Panc1 (cell line): ENCODE data around the gene GRHL1. TPM values are rescaled to one million over a fixed set of nuclear protein-coding genes. Genes with fewer than 3 reads are reported as not detected.

Experiments used
- ATAC-seq: fragments of 200-7000 bp; cut with Tn5 transposase; 2 replicates; pipeline ENCODE4 v1.9.1; 2020; ENCODE audit warnings: mild to moderate bottlenecking, moderate library complexity
- Bru-seq: library from RNA; stranded (reverse); fragments of 400-500 nt; gene quantifications from one replicate; lab custom pipeline; 2021; lab: Mats Ljungman, UMichigan
- BruChase-seq, 2 experiments: library from RNA; stranded (reverse); fragments of 400-500 nt; gene quantifications; one replicate each; lab custom pipeline; 2021; lab: Mats Ljungman, UMichigan
- BruUV-seq: library from RNA; stranded (reverse); fragments of 400-500 nt; replicated peaks from 2 replicates; lab custom pipeline; 2021; lab: Mats Ljungman, UMichigan
- CTCF ChIA-PET: fragments of 300-600 bp; sonication (Branson Sonifier 250); formaldehyde crosslinking; loops from one replicate; lab custom pipeline; 2022; ENCODE audit warnings: antibody characterized with exemption; lab: Charles Lee
- POLR2A ChIA-PET: fragments of 300-600 bp; sonication (Branson Sonifier 250); formaldehyde crosslinking; loops from one replicate; lab custom pipeline; 2022; ENCODE audit warnings: antibody characterized with exemption; lab: Charles Lee
- DNase-seq: peaks from one replicate; pipeline ENCODE4 v3.0.0-alpha.2; 2010; ENCODE audit warnings: low read depth, low spot score
- H3K27ac ChIP-seq: 2 replicates; pipeline ENCODE4 v1.5.1; 2011; ENCODE audit warnings: mild to moderate bottlenecking, low read length, inconsistent platforms
- H3K27me3 ChIP-seq: fragments of 200-500 bp; sonication (Bioruptor generic); 2 replicates; pipeline ENCODE4 v1.6.0; 2014; ENCODE audit warnings: low read length, inconsistent platforms; ENCODE audit not compliant: control insufficient read depth, insufficient read depth
- H3K36me3 ChIP-seq: fragments of 200-500 bp; sonication (Bioruptor generic); 2 replicates; pipeline ENCODE4 v1.5.1; 2014; ENCODE audit warnings: inconsistent platforms, mild to moderate bottlenecking, low read length, moderate library complexity; ENCODE audit not compliant: control insufficient read depth, insufficient read depth
- H3K4me1 ChIP-seq: 2 replicates; pipeline ENCODE4 v1.5.1; 2011; ENCODE audit warnings: inconsistent platforms, mild to moderate bottlenecking, low read length, moderate library complexity; ENCODE audit not compliant: control insufficient read depth, insufficient read depth
- H3K4me3 ChIP-seq, 2 experiments: 2 replicates each; pipeline ENCODE4 v1.5.1; 2011 to 2012; ENCODE audit warnings: low read depth in 2 of 2, low read length in 2 of 2, mild to moderate bottlenecking in 2 of 2, inconsistent platforms in 1 of 2, moderate library complexity in 1 of 2
- H3K9me3 ChIP-seq: fragments of 200-500 bp; sonication (Bioruptor generic); 2 replicates; pipeline ENCODE4 v1.5.1; 2014; ENCODE audit warnings: low read depth, mild to moderate bottlenecking, inconsistent platforms, low read length, moderate library complexity; ENCODE audit not compliant: control insufficient read depth, insufficient read depth
- CTCF ChIP-seq: fragments of 450-650 bp; IDR thresholded peaks from 2 replicates; pipeline ENCODE4 v1.5.1; 2017; ENCODE audit warnings: mild to moderate bottlenecking
- POLR2AphosphoS5 ChIP-seq: IDR thresholded peaks from 2 replicates; pipeline ENCODE4 v1.6.1; 2012; ENCODE audit warnings: mild to moderate bottlenecking, low read depth, low read length, moderate library complexity
- REST ChIP-seq, 2 experiments: IDR thresholded peaks; 2 replicates each; pipeline ENCODE4 v1.6.1; 2011 to 2012; ENCODE audit warnings: low read depth in 2 of 2, control low read depth in 1 of 2, low read length in 1 of 2, mild to moderate bottlenecking in 1 of 2, moderate library complexity in 1 of 2; ENCODE audit not compliant: insufficient read depth in 1 of 2
- SIN3A ChIP-seq: IDR thresholded peaks from 2 replicates; pipeline ENCODE4 v1.6.1; 2012; ENCODE audit warnings: low read depth, mild to moderate bottlenecking, low read length, moderate library complexity, borderline replicate concordance; ENCODE audit not compliant: insufficient read depth
- TCF7L2 ChIP-seq: IDR thresholded peaks from 2 replicates; pipeline ENCODE4 v1.6.1; 2011; ENCODE audit warnings: mild to moderate bottlenecking, low read depth, low read length, inconsistent platforms
- in situ Hi-C: cut with HindIII; loops from 2 replicates; pipeline ENCODE4 v1.10.0; 2016; ENCODE audit warnings: low sequenced_read_pairs, low pct_unique_long_range_greater_than_20kb
- intact Hi-C: fragments of 100-400 bp; cut with micrococcal nuclease; formaldehyde crosslinking; loops from one replicate; pipeline ENCODE4 v1.10.0; 2022; ENCODE audit not compliant: unreplicated experiment
- long read RNA-seq: library from polyadenylated mRNA; unstranded; transcript quantifications from one replicate; pipeline ENCODE4 v2.0.0, GENCODE V29; 2021; ENCODE audit not compliant: unreplicated experiment
- polyA plus RNA-seq: library from polyadenylated mRNA; unstranded; fragments of >200 nt; gene quantifications from one replicate; pipeline ENCODE4 v1.2.1, GENCODE V29; 2012; ENCODE audit warnings: missing spikeins; ENCODE audit not compliant: insufficient read length
- total RNA-seq: library from RNA; stranded (reverse); gene quantifications from one replicate; pipeline ENCODE4 v1.2.1, GENCODE V29; 2021; ENCODE audit not compliant: unreplicated experiment

GRHL1 gene
- 4.7 TPM for total RNA-seq
- 4.9 TPM for polyA plus RNA-seq
- Bru-seq, nascent RNA: percentile 57 among the genes with signal in this experiment
- percentile 50 among the genes with signal in this experiment for BruChase-seq, experiment 1, labeled RNA remaining after a 2-hour chase
- BruChase-seq, experiment 2, labeled RNA remaining after a 6-hour chase: percentile 45 among the genes with signal in this experiment
- long read RNA-seq, partial matches to known transcripts: 3 of 11 reads
- long read RNA-seq, other reads (novel, unspliced or antisense): 4 of 11 reads

- Histone ChIP-seq H3K27me3 (no peaks in the 10 kb centered on the region), H3K9me3 (no peaks in the 10 kb centered on the region), H3K4me1 (peaks cover 17% of the 10 kb centered on the region), H3K36me3 (no peaks in the 10 kb centered on the region), H3K4me3 (peak within 1 kb of the TSS; percentile 72 to 75), H3K27ac (peak within 1 kb of the TSS; percentile 64)
- intact Hi-C loops: no loop called here
- ChIA-PET POLR2A (no interaction called here), CTCF (no interaction called here)
- BruUV-seq: no TSS peak
- ATAC-seq (peak; percentile 96), DNase-seq (peak; percentile 24)
- in situ Hi-C loops: no loop called here
- no peak for TF ChIP-seq REST (IDR thresholded peaks at IDR 0.05; ENCODE audit: insufficient read depth in 1 of 2, low read depth in 2 of 2, low read length in 1 of 2)
- TF ChIP-seq POLR2AphosphoS5: no peak
- TF ChIP-seq SIN3A: no peak
- TF ChIP-seq TCF7L2: no peak
- no peak for TF ChIP-seq CTCF
These were observed at the start of gene GRHL1 for GRCh38 chr2:9951522-9952285. Gene GRHL1, plus strand, starts transcription at chr2:9951693. Its CDS starts 141 bp downstream, at chr2:9951834.

- H3K27me3 ChIP-seq: no peaks in the 10 kb centered on the region
- H3K36me3 ChIP-seq: peaks cover 8% of the 10 kb centered on the region; the same call in 1 of the 2 replicates
- no peak overlapping the region for H3K4me3 ChIP-seq
- ChIA-PET POLR2A (interaction anchor here (0.7 kb wide), 1 partner anchor 106 kb away, joined by 3 read pairs; no protein-coding TSS in a partner anchor), CTCF (no interaction called here)
- intact Hi-C loops (no loop called here), in situ Hi-C loops (no loop called here)
- no TSS peak for BruUV-seq
- no peak overlapping the region for H3K27ac ChIP-seq
- TF ChIP-seq REST (IDR thresholded peaks at IDR 0.05; ENCODE audit: insufficient read depth in 1 of 2, low read depth in 2 of 2, low read length in 1 of 2): no peak
- TF ChIP-seq TCF7L2: no peak
- no peak for TF ChIP-seq SIN3A
- TF ChIP-seq POLR2AphosphoS5: no peak
- TF ChIP-seq CTCF: no peak
- DNase-seq (no peak), ATAC-seq (no peak)
- H3K9me3 ChIP-seq: no peaks in the 10 kb centered on the region
- no peaks in the 10 kb centered on the region for H3K4me1 ChIP-seq
These were observed 46.1 kb upstream of the GRHL1 start for GRCh38 chr2:9905413-9905812.
